ENCODE results near the gene CSH1. TPM values are rescaled to one million over a fixed set of nuclear protein-coding genes. Genes with fewer than 3 reads are reported as not detected.

The CSH1 gene
- total RNA-seq, 2 donors from 2014 or later = not detected

GRCh38 chr17:63845509-63845908 lies 50.9 kb downstream of the CSH1 start:
- DNase-seq (no peak), ATAC-seq (no peak)
- intact Hi-C loops (cut with DNase I) = no loop called here

Other genes starting within 250 kb of the CSH1 start
- gene LIMD2, start 196.4 kb downstream of the CSH1 start, total RNA-seq = 1 to 10 TPM; 6.6 to 9.6 TPM
- 10 to 100 TPM; 21.2 to 23.7 TPM for gene STRADA, start 154.8 kb downstream of the CSH1 start, total RNA-seq
- gene CCDC47, start 123.0 kb downstream of the CSH1 start, total RNA-seq = 100 to 1,000 TPM in 1 of 2 donors, 10 to 100 TPM in 1; 88.9 to 139 TPM
- 10 to 100 TPM; 45.2 to 74.2 TPM for gene DDX42, start 122.4 kb downstream of the CSH1 start, total RNA-seq
- gene PSMC5, start 69.1 kb downstream of the CSH1 start, total RNA-seq = 100 to 1,000 TPM; 122 to 143 TPM
- gene FTSJ3, start 68.9 kb downstream of the CSH1 start, total RNA-seq = 10 to 100 TPM; 33.1 to 38.1 TPM
- gene SMARCD2, start 53.9 kb downstream of the CSH1 start, total RNA-seq = 10 to 100 TPM; 33.9 to 37.1 TPM
- gene CSH2, start 22.9 kb downstream of the CSH1 start, total RNA-seq = not detected
- gene GH2, start 14.6 kb downstream of the CSH1 start, total RNA-seq = not detected
- not detected for gene CSHL1, start 14.7 kb upstream of the CSH1 start, total RNA-seq
- gene GH1, start 22.3 kb upstream of the CSH1 start, total RNA-seq = not detected
- gene CD79B, start 35.8 kb upstream of the CSH1 start, total RNA-seq = 1 to 10 TPM; 4.8 to 7.5 TPM
- gene SCN4A, start 76.3 kb upstream of the CSH1 start, total RNA-seq = 1 to 10 TPM in 1 of 2 donors, under 1 TPM in 1; 0.41 to 1.0 TPM
- gene PRR29, start 101.8 kb upstream of the CSH1 start, total RNA-seq = under 1 TPM; 0.24 to 0.35 TPM
- gene ICAM2, start 124.1 kb upstream of the CSH1 start, total RNA-seq = 10 to 100 TPM; 33.0 to 67.4 TPM
- 10 to 100 TPM; 11.4 to 15.4 TPM for gene ERN1, start 233.6 kb upstream of the CSH1 start, total RNA-seq

Data from left cardiac atrium (tissue), 4 donors.